AG09309 (cell line): Measurements from ENCODE around the gene MBTPS1.

ENCODE experiments used
- DNase-seq: peaks from one replicate; pipeline ENCODE4 v3.0.0-alpha.2; 2010; ENCODE audit warnings: low read depth
- H3K4me3 ChIP-seq: 2 replicates; pipeline ENCODE4 v1.5.1; 2011; ENCODE audit warnings: mild to moderate bottlenecking, low read depth, low read length, moderate library complexity; ENCODE audit not compliant: control insufficient read depth
- CTCF ChIP-seq: IDR thresholded peaks from 2 replicates; pipeline ENCODE4 v1.5.1; 2011; ENCODE audit warnings: mild to moderate bottlenecking, low read depth, low read length, inconsistent platforms; ENCODE audit not compliant: insufficient read depth, control insufficient read depth; ENCODE audit errors: missing control alignments

MBTPS1 gene

GRCh38 chr16:84116720-84117493 lies at the start of gene MBTPS1:
TSS of gene MBTPS1 (minus strand) at chr16:84116942. CDS start at chr16:84101783, 15,159 bp downstream.
- TF ChIP-seq CTCF = no peak
- peak; percentile 87 for DNase-seq
- H3K4me3 ChIP-seq = peak within 1 kb of the TSS; percentile 83

- TF ChIP-seq CTCF = no peak
- no peak for DNase-seq
- H3K4me3 ChIP-seq = no peak overlapping the region
Measured at GRCh38 chr16:84165746-84166145, 49.0 kb upstream of the MBTPS1 start.

GRCh38 chr16:84161801-84162200 lies 45.1 kb upstream of the MBTPS1 start:
- no peak overlapping the region for H3K4me3 ChIP-seq
- no peak for DNase-seq
- TF ChIP-seq CTCF = no peak

GRCh38 chr16:84161037-84161436 lies 44.3 kb upstream of the MBTPS1 start:
- no peak for TF ChIP-seq CTCF
- no peak for DNase-seq
- no peak overlapping the region for H3K4me3 ChIP-seq

GRCh38 chr16:84159800-84160199 lies 43.1 kb upstream of the MBTPS1 start:
- no peak for TF ChIP-seq CTCF
- no peak for DNase-seq
- no peak overlapping the region for H3K4me3 ChIP-seq

GRCh38 chr16:84159007-84159406 lies 42.3 kb upstream of the MBTPS1 start:
- DNase-seq = no peak
- no peak overlapping the region for H3K4me3 ChIP-seq
- TF ChIP-seq CTCF = no peak
